Parathyroid adenoma (tissue), 2 donors: ENCODE measurements around the gene LDB1.

ENCODE experiments used
- H2AFZ ChIP-seq: fragments of 300-600 bp; sonication (generic); one replicate; pipeline ENCODE4 v1.7.0; 2017; ENCODE audit warnings: antibody characterized with exemption, mild to moderate bottlenecking
- H3K27ac ChIP-seq: fragments of 300-600 bp; sonication (generic); one replicate; pipeline ENCODE4 v1.7.0; 2017
- H3K27me3 ChIP-seq: fragments of 300-600 bp; sonication (generic); one replicate; pipeline ENCODE4 v1.7.0; 2017; ENCODE audit warnings: low read length; ENCODE audit not compliant: control insufficient read depth, insufficient read depth
- H3K36me3 ChIP-seq: fragments of 300-600 bp; sonication (generic); one replicate; pipeline ENCODE4 v1.7.0; 2017; ENCODE audit warnings: low read length; ENCODE audit not compliant: control insufficient read depth, insufficient read depth
- H3K4me1 ChIP-seq: fragments of 300-600 bp; sonication (generic); one replicate; pipeline ENCODE4 v1.7.0; 2017; ENCODE audit warnings: control low read depth
- H3K4me2 ChIP-seq: fragments of 300-600 bp; sonication (generic); one replicate; pipeline ENCODE4 v1.7.0; 2017; ENCODE audit warnings: low read length
- H3K4me3 ChIP-seq: fragments of 300-600 bp; sonication (generic); one replicate; pipeline ENCODE4 v1.7.0; 2017; ENCODE audit warnings: low read depth, low read length
- H3K79me2 ChIP-seq: fragments of 300-600 bp; sonication (generic); one replicate; pipeline ENCODE4 v1.7.0; 2017; ENCODE audit warnings: control low read depth
- H3K9ac ChIP-seq: fragments of 300-600 bp; sonication (generic); one replicate; pipeline ENCODE4 v1.7.0; 2017; ENCODE audit warnings: mild to moderate bottlenecking
- H3K9me3 ChIP-seq: fragments of 300-600 bp; sonication (generic); one replicate; pipeline ENCODE4 v1.7.0; 2017; ENCODE audit warnings: low read length; ENCODE audit not compliant: control insufficient read depth
- TF ChIP-seq, protein P1 (sequence below): fragments of 300-600 bp; sonication (generic); IDR thresholded peaks from one replicate; pipeline ENCODE4 v1.7.0; 2017; ENCODE audit warnings: antibody characterized with exemption, mild to moderate bottlenecking
- donor health status: primary hyperparathyroidism.

Gene LDB1

DNA sequence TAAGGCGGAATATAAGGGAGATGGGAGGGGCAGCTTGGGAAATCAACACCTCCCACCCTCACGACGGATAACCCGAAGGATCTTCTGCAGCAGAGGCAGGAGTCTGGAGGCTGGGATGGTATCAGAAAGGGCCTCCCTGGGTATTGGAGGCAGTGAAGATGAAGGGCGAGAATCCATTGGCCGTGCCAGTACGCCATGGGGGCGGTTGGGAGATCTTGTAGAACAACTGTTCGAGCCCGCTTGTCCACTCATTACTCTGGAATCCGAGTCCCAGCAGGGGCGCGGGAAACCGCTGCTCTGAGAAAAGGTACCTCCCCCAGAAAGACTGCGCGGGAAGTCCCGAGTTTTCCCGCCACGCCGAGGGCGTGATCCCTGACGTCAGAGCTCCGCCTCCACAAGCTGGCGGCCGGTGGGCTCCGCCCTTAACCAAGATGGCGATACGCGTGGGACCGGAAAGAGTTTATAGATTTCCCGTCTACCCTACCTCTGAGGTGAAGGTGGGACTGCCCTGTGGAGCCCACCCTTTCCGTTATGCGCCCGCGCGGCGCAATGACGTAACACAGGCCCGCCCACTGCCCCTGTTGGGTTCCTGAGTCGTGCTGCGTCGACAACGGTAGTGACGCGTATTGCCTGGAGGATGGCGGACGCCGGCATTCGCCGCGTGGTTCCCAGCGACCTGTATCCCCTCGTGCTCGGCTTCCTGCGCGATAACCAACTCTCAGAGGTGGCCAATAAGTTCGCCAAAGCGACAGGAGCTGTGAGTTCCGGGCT is 31.8 kb upstream of the LDB1 start, which contains the start of gene NOLC1:
NOLC1 (plus strand) TSS at position 616 of the 771 bp plus-strand sequence; CDS start at position 638, 22 bp downstream.
- Histone ChIP-seq H3K9ac (peak within 1 kb of the TSS; percentile 3), H3K79me2 (peaks cover 31% of the 10 kb centered on the region), H3K4me2 (peak within 1 kb of the TSS; percentile 75), H3K4me3 (peak within 1 kb of the TSS; percentile 87), H3K27me3 (no peaks in the 10 kb centered on the region), H3K27ac (peak within 1 kb of the TSS; percentile 86), H3K36me3 (no peaks in the 10 kb centered on the region), H3K4me1 (peaks cover 6% of the 10 kb centered on the region), H3K9me3 (no peaks in the 10 kb centered on the region), H2AFZ (peak within 1 kb of the TSS; percentile 76)
- TF ChIP-seq, protein P1, sequence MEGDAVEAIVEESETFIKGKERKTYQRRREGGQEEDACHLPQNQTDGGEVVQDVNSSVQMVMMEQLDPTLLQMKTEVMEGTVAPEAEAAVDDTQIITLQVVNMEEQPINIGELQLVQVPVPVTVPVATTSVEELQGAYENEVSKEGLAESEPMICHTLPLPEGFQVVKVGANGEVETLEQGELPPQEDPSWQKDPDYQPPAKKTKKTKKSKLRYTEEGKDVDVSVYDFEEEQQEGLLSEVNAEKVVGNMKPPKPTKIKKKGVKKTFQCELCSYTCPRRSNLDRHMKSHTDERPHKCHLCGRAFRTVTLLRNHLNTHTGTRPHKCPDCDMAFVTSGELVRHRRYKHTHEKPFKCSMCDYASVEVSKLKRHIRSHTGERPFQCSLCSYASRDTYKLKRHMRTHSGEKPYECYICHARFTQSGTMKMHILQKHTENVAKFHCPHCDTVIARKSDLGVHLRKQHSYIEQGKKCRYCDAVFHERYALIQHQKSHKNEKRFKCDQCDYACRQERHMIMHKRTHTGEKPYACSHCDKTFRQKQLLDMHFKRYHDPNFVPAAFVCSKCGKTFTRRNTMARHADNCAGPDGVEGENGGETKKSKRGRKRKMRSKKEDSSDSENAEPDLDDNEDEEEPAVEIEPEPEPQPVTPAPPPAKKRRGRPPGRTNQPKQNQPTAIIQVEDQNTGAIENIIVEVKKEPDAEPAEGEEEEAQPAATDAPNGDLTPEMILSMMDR, result no peak

DNA sequence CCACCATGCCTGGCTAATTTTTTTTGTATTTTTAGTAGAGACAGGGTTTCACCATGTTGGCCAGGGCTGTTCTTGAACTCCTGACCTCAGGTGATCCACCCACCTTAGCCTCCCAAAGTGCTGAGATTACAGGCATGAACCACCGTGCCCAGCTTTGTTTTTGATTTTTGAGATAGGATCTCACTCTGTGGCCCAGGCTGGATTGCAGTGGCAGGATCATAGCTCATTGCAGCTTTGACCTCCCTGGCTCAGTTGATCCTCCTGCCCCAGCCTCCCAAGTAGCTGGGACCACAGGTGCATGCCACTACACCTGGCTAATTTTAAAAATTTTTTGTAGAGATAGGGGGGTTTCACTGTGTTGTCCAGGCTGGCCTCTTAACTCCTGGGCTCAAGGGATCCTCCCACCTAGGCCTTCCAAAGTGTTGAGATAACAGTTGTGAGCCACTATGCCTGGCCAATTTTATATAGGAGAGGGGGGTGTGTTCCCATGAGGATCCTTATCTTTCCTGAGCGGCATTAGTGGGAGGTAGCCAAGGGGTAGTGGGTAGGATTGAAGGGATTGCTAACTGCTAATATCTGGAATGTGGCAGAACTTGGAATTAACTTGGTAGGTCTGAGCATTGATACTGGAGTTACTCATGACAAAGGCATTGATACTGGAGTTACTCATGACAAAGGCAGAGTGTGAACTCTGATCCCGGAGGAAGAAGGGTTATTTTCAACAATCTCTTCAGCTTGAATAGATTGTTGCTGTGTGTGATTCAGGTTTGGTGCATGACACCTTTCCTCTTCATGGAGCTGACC is 31.0 kb upstream of the LDB1 start:
- no peaks in the 10 kb centered on the region for H3K9me3 ChIP-seq
- no peaks in the 10 kb centered on the region for H3K27me3 ChIP-seq
- H3K9ac ChIP-seq, result no peak overlapping the region
- H3K4me1 ChIP-seq, result peaks cover 6% of the 10 kb centered on the region
- TF ChIP-seq, protein P1, result no peak
- peak overlapping the region; percentile 76 for H2AFZ ChIP-seq
- H3K4me2 ChIP-seq, result peak overlapping the region; percentile 75
- peaks cover 24% of the 10 kb centered on the region for H3K79me2 ChIP-seq
- H3K27ac ChIP-seq, result peak overlapping the region; percentile 86
- peak overlapping the region; percentile 87 for H3K4me3 ChIP-seq
- no peaks in the 10 kb centered on the region for H3K36me3 ChIP-seq

DNA sequence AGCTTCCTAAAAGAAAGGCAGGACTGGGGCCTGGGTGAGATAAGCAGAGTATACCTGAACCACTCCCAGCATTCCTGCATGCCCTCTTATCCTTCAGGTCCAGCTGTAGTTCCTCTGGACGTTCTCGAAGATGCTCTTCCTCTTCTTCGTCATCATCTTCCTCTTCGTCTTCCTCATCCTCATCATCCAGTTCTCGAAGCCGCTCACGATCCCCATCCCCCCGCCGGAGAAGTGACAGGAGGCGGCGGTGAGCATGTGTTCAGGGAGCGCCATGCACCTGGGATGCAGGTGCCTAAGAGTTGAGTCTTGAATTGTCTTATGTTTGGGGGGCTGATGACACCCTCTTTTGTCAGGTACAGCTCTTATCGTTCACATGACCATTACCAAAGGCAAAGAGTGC is 28.1 kb upstream of the LDB1 start:
- no peaks in the 10 kb centered on the region for H3K36me3 ChIP-seq
- TF ChIP-seq, protein P1, result no peak
- no peaks in the 10 kb centered on the region for H3K9me3 ChIP-seq

DNA sequence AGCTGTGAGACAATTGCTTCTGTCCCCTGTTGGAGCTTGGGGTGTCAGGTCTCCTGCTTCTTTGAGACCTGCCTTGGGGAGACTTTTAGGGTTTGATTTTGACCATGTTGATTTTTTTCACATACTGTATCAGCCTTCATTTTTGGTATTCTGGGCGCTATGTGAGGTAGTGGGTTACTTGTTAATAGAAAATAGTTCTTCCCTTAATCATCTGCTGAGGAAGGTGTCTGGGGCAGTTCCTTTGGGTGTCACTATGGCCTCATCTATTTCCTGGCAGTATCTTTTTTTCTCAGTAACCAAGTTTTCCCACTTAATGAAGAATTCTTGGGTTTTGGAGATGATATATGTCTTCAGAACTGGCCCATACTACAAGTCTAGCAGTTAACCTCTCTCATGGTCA is 27.4 kb upstream of the LDB1 start:
- Histone ChIP-seq H3K9ac (no peak overlapping the region), H3K27me3 (no peaks in the 10 kb centered on the region), H3K4me2 (no peak overlapping the region), H2AFZ (no peak overlapping the region), H3K9me3 (no peaks in the 10 kb centered on the region), H3K4me1 (no peaks in the 10 kb centered on the region), H3K79me2 (no peaks in the 10 kb centered on the region), H3K4me3 (no peak overlapping the region), H3K27ac (no peak overlapping the region), H3K36me3 (no peaks in the 10 kb centered on the region)
- TF ChIP-seq, protein P1, result no peak

More for the DNA sequence above, 28.1 kb upstream of the LDB1 start:
- H3K4me2 ChIP-seq, result no peak overlapping the region
- peaks cover 6% of the 10 kb centered on the region for H3K79me2 ChIP-seq
- H3K27me3 ChIP-seq, result no peaks in the 10 kb centered on the region
- no peak overlapping the region for H3K4me3 ChIP-seq
- H2AFZ ChIP-seq, result no peak overlapping the region
- H3K4me1 ChIP-seq, result peaks cover 5% of the 10 kb centered on the region
- no peak overlapping the region for H3K27ac ChIP-seq
- no peak overlapping the region for H3K9ac ChIP-seq
